ENCODE results near the gene NLE1. TPM values are rescaled to one million over a fixed set of nuclear protein-coding genes. Genes with fewer than 3 reads are reported as not detected.
"Not testable (repeated sequence)": the region's sequence is repeated elsewhere in the genome, so short reads cannot be mapped to it uniquely, and the experiment has no call there.

NLE1 gene
- total RNA-seq, 1 donor from 2014 or later, result 40.6 TPM

DNA sequence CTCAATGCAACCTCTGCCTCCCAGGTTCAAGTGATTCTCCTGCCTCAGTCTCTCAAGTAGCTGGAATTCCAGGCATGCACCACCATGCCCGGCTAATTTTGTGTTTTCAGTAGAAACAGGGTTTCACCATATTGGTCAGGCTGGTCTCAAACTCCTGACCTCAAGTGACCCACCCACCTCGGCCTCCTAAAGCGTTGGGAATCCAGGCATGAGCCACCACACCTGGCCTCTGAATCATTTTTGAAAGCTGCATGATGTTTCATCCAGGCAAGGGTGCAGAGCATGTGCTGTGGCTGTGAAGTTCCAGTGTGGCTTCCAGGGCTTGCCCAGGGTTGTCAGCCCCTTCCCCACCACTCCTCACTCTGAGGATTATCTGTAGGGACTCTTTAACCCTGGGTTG lies 30.2 kb upstream of the NLE1 start:
- H3K27me3 Mint-ChIP-seq (ENCODE audit: low read depth); DNase-seq (ENCODE audit: low spot score): not testable (repeated sequence)
- peaks cover 37% of the 10 kb centered on the region for H3K4me1 Mint-ChIP-seq (ENCODE audit: low read depth)

DNA sequence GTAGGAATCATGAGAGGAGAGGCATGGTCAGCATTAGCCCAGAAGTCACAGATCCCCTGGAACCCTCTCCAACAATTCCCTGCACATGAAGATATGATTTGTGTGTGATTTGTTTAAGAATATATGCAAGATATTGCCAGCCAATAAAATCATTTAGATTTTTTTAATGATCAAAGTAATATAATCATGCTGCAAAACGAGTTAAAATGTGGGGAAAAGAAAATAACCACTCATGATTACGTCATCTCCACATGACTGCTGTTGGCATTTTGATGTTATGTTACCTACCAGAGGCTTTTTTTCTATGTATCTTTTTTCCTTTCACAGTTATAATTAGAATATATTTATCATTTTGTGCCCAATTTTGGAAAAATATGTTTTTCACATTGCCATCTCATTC lies 29.7 kb upstream of the NLE1 start:
- DNase-seq (ENCODE audit: low spot score), result no peak
- intact Hi-C loops (cut with micrococcal nuclease), result loop anchor here (1.0 to 5.0 kb wide), 3 partner anchors 40 to 367 kb away; no protein-coding TSS in a partner anchor
- no peak overlapping the region for H3K27ac Mint-ChIP-seq
- H3K27me3 Mint-ChIP-seq (ENCODE audit: low read depth), result no peaks in the 10 kb centered on the region
- peaks cover 34% of the 10 kb centered on the region for H3K4me1 Mint-ChIP-seq (ENCODE audit: low read depth)
- no peaks in the 10 kb centered on the region for H3K36me3 Mint-ChIP-seq (ENCODE audit: low read depth)
- H3K4me3 Mint-ChIP-seq (ENCODE audit: low read depth), result no peak overlapping the region
- no peaks in the 10 kb centered on the region for H3K9me3 Mint-ChIP-seq

More for the DNA sequence above, 30.2 kb upstream of the NLE1 start:
- H3K36me3 Mint-ChIP-seq (ENCODE audit: low read depth); H3K4me3 Mint-ChIP-seq (ENCODE audit: low read depth); H3K27ac Mint-ChIP-seq; H3K9me3 Mint-ChIP-seq: not testable (repeated sequence)
- intact Hi-C loops (cut with micrococcal nuclease), result loop anchor here (5.0 kb wide), 2 partner anchors 40 to 140 kb away; no protein-coding TSS in a partner anchor

DNA sequence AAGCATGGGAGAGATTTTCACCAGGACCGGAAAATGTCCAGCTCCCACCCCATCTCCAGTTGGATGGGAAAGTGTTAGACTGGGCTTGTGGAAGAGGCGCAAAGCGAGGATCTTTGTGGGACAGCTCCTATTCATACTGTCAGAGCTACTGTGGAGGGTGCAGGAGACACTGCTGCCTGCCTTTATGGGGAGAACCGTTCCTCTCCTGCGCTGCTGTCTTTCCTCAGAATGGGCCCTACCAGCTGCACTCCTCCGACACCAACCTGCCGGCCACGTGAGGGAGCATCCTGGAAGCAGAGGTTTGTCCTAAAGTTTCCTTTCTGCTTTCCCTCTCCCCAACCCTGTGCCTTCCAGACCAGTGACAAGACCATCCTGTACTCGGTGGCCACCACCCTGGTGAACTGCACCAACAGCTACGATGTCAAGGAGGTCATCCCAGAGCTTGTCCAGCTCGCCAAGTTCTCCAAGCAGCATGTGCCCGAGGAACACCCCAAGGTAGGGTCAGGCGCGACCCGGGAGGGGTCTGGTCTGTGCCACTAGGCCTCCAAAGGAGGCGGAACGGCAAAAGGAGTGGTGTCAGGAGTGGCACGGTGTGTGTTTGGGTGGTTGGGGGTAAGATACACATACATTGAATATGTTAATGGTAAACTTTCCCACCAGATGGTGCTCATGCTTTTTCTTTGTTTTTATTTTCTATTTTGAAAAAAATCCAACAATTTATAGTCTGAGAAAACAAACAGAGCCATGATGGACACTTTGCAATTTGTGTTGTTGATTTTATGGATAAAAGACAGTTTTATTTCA lies 29.1 kb upstream of the NLE1 start:
- no peaks in the 10 kb centered on the region for H3K36me3 Mint-ChIP-seq (ENCODE audit: low read depth)
- no peak for DNase-seq (ENCODE audit: low spot score)
- H3K27ac Mint-ChIP-seq, result no peak overlapping the region
- no peaks in the 10 kb centered on the region for H3K9me3 Mint-ChIP-seq
- H3K4me1 Mint-ChIP-seq (ENCODE audit: low read depth), result peaks cover 28% of the 10 kb centered on the region
- no peaks in the 10 kb centered on the region for H3K27me3 Mint-ChIP-seq (ENCODE audit: low read depth)
- intact Hi-C loops (cut with micrococcal nuclease), result loop anchor here (1.0 to 5.0 kb wide), 3 partner anchors 41 to 368 kb away; no protein-coding TSS in a partner anchor
- no peak overlapping the region for H3K4me3 Mint-ChIP-seq (ENCODE audit: low read depth)

DNA sequence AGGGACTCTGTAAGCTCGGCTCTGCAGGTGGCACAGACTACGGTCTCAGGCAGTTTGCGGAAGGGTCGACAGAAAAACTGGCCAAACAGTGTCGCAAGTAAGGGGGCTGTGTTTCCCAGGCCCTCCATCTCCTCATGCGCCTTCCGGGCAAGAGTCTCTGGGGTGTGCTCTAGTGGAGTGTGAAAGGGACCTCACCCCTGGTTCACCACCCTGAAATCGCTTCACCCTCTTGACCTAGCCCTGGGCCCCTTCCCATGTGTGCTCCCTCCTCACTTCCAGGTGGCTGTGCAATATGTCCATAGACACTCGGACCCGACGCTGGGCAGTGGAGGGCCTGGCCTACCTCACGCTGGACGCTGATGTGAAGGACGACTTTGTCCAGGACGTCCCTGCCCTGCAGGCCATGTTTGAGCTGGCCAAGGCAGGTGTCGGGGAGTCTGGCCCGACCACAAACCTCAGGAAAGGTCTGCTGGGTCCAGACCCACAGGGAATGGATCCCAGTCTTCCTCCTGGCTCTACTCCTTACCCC lies 27.8 kb upstream of the NLE1 start:
- H3K9me3 Mint-ChIP-seq, result no peaks in the 10 kb centered on the region
- no peak for DNase-seq (ENCODE audit: low spot score)
- no peak overlapping the region for H3K27ac Mint-ChIP-seq
- H3K4me1 Mint-ChIP-seq (ENCODE audit: low read depth), result peaks cover 26% of the 10 kb centered on the region
- intact Hi-C loops (cut with micrococcal nuclease), result loop anchor here (5.0 to 10.0 kb wide), 3 partner anchors 42 to 575 kb away; no protein-coding TSS in a partner anchor
- H3K36me3 Mint-ChIP-seq (ENCODE audit: low read depth), result no peaks in the 10 kb centered on the region
- no peaks in the 10 kb centered on the region for H3K27me3 Mint-ChIP-seq (ENCODE audit: low read depth)
- H3K4me3 Mint-ChIP-seq (ENCODE audit: low read depth), result no peak overlapping the region

DNA sequence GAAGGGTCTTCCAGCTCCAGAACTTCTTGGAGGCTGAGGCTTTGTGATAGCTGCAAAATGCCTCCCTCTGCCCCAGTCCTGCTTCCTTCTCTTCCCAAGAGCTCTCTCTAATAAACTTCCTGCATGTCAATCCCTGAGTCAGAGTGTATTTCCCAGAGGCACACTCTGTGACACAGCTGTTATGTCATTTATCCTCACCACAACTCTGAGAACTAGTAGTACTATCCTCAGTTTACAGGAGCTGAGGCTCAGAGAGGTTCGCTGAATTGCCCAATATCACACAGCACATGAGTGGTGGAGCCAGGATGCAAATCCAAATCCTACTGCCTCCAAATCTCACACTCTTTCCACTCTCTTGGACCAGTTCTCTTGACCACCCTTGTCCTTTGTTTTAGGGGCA lies 25.6 kb upstream of the NLE1 start:
- intact Hi-C loops (cut with micrococcal nuclease), result loop anchor here (10.0 kb wide), 1 partner anchor 577 kb away; no protein-coding TSS in a partner anchor
- H3K36me3 Mint-ChIP-seq (ENCODE audit: low read depth), result no peaks in the 10 kb centered on the region
- no peaks in the 10 kb centered on the region for H3K27me3 Mint-ChIP-seq (ENCODE audit: low read depth)
- H3K4me3 Mint-ChIP-seq (ENCODE audit: low read depth), result no peak overlapping the region
- H3K4me1 Mint-ChIP-seq (ENCODE audit: low read depth), result peaks cover 17% of the 10 kb centered on the region
- no peaks in the 10 kb centered on the region for H3K9me3 Mint-ChIP-seq
- H3K27ac Mint-ChIP-seq, result no peak overlapping the region
- DNase-seq (ENCODE audit: low spot score), result no peak

DNA sequence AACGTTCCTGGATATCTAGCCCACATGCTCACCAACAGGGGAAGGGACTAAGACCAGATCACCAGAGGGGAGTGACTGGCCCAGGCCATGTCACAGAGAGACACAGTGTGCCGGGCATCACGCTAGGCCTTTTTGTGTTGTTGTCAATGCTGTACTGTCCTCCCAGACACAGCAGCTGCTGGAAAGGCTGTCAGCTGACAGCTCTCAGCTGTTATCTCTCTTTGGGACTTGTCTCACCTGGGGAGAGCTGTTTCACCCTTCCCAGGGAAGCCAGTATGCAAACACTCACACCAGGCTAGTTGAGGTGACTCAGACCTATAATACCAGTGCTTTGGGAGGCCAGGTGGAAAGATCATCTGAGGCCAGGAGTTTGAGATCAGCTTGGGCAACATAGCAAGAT lies 24.9 kb upstream of the NLE1 start:
- H3K9me3 Mint-ChIP-seq, result no peaks in the 10 kb centered on the region
- no peaks in the 10 kb centered on the region for H3K36me3 Mint-ChIP-seq (ENCODE audit: low read depth)
- no peak overlapping the region for H3K27ac Mint-ChIP-seq
- H3K4me1 Mint-ChIP-seq (ENCODE audit: low read depth), result peaks cover 15% of the 10 kb centered on the region
- H3K4me3 Mint-ChIP-seq (ENCODE audit: low read depth), result no peak overlapping the region
- intact Hi-C loops (cut with micrococcal nuclease), result loop anchor here (10.0 kb wide), 1 partner anchor 578 kb away; no protein-coding TSS in a partner anchor
- H3K27me3 Mint-ChIP-seq (ENCODE audit: low read depth), result no peaks in the 10 kb centered on the region
- DNase-seq (ENCODE audit: low spot score), result no peak

DNA sequence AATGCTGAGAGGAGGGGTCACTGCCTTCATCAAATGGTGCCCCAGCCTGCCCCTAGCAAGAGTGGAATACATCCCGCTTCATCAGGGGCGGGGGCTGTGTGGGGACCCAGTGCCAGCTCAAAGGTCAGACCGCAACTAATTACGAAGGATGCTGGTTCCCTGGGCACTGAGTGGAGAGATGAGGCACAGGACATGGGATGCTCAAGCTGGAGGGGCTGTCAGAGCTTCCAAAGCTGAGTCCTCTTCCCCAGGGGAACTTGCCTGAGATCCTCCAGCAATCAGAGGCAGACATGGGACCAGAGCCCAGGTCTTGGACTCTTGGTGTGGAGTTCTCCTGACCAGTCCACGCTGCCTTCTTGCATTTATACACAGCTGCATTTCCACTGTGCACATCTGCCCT lies 24.4 kb upstream of the NLE1 start:
- Mint-ChIP-seq H3K27ac (no peak overlapping the region), H3K4me3 (ENCODE audit: low read depth) (no peak overlapping the region), H3K36me3 (ENCODE audit: low read depth) (no peaks in the 10 kb centered on the region), H3K9me3 (no peaks in the 10 kb centered on the region), H3K27me3 (ENCODE audit: low read depth) (no peaks in the 10 kb centered on the region), H3K4me1 (ENCODE audit: low read depth) (peaks cover 16% of the 10 kb centered on the region)
- intact Hi-C loops (cut with micrococcal nuclease), result loop anchor here (10.0 kb wide), 1 partner anchor 578 kb away; no protein-coding TSS in a partner anchor
- no peak for DNase-seq (ENCODE audit: low spot score)

DNA sequence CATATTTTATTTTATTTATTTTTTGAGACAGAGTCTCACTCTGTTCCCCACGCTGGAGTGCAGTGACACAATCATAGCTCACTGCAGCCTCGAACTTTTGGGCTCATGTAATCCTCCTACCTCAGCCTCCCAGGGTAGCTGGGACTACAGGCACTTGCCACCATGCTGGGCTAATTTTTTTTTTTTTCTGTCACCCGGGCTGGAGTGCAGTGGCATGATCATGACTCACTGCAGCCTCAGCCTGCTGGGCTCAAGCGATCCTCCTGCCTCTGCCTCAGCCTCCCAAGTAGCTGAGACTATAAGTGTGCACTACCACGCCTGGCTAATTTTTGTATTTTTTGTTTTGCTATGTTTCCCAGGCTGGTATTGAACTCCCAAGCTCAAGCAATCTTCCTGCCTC lies 22.6 kb upstream of the NLE1 start:
- Mint-ChIP-seq H3K27ac (no peak overlapping the region), H3K4me1 (ENCODE audit: low read depth) (peaks cover 26% of the 10 kb centered on the region), H3K36me3 (ENCODE audit: low read depth) (no peaks in the 10 kb centered on the region), H3K9me3 (peaks cover 4% of the 10 kb centered on the region), H3K27me3 (ENCODE audit: low read depth) (no peaks in the 10 kb centered on the region), H3K4me3 (ENCODE audit: low read depth) (no peak overlapping the region)
- intact Hi-C loops (cut with micrococcal nuclease), result loop anchor here (10.0 kb wide), 1 partner anchor 580 kb away; no protein-coding TSS in a partner anchor
- no peak for DNase-seq (ENCODE audit: low spot score)

DNA sequence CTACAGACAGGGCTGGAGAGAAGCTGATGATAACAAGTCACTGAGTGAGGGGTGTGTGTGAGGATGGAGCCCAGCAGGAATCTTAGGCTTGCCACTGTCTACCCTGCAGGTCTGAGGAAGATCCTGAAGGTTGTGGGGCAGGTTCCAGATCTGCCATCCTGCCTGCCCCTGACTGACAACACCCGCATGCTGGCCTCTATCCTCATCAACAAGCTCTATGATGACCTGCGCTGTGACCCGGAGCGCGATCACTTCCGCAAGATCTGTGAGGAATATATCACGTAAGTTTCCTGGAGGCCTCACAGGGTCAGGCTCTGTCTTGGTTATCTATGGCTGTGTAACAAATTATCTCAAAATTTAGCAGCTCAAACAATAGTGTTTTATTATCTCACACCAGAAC lies 21.8 kb upstream of the NLE1 start:
- H3K36me3 Mint-ChIP-seq (ENCODE audit: low read depth), result no peaks in the 10 kb centered on the region
- intact Hi-C loops (cut with micrococcal nuclease), result loop anchor here (10.0 kb wide), 1 partner anchor 581 kb away; no protein-coding TSS in a partner anchor
- no peak for DNase-seq (ENCODE audit: low spot score)

DNA sequence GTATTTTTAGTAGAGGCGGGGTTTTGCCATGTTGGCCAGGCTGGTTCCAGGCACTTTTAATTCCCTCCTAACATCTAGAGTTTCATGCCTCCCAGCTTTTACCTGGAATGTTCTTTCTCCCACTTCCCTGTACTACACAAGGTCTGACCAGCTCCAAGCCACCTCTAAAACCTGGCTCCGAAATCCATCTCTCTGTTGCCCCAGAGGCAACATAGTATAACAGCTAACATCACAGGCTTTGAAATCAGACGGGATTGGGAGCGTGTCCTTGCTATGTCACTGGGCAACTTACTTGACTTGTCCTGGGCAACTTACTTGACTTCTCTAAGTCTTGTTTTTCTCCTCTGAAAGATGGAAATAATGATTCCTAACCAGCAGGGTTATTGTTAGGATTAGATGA lies 20.7 kb upstream of the NLE1 start:
- H3K27me3 Mint-ChIP-seq (ENCODE audit: low read depth), result no peaks in the 10 kb centered on the region
- no peak overlapping the region for H3K27ac Mint-ChIP-seq
- peaks cover 4% of the 10 kb centered on the region for H3K9me3 Mint-ChIP-seq
- no peak overlapping the region for H3K4me3 Mint-ChIP-seq (ENCODE audit: low read depth)
- H3K36me3 Mint-ChIP-seq (ENCODE audit: low read depth), result no peaks in the 10 kb centered on the region
- peaks cover 26% of the 10 kb centered on the region for H3K4me1 Mint-ChIP-seq (ENCODE audit: low read depth)
- no peak for DNase-seq (ENCODE audit: low spot score)
- intact Hi-C loops (cut with micrococcal nuclease), result loop anchor here (10.0 kb wide), 1 partner anchor 582 kb away; no protein-coding TSS in a partner anchor

More for the DNA sequence above, 21.8 kb upstream of the NLE1 start:
- H3K27me3 Mint-ChIP-seq (ENCODE audit: low read depth), result no peaks in the 10 kb centered on the region
- no peak overlapping the region for H3K27ac Mint-ChIP-seq
- no peak overlapping the region for H3K4me3 Mint-ChIP-seq (ENCODE audit: low read depth)
- peaks cover 26% of the 10 kb centered on the region for H3K4me1 Mint-ChIP-seq (ENCODE audit: low read depth)
- H3K9me3 Mint-ChIP-seq, result peaks cover 4% of the 10 kb centered on the region

DNA sequence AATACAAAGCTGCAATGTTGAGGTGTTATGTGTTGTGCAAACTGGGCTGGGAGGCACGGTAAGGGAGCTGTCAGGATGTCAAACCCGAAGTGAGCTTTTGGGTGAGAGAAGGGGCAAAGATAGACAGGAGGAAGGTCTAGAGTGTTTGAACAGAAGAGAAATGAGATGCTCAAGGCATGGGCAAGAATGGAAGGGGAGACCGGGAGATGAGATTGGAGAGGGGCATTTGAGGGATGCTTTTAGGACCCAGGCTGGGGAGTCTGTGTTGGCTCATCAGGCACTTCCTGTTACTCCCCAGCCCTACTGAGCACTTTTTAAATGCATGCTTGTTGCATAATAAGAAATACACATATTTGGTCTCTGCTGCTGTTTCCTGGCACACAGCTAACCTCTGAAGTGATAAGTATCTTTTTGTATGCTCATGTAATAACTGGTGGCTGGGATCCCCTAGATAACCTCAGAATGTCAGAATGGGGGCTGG lies 19.2 kb upstream of the NLE1 start:
- Mint-ChIP-seq H3K27ac (peak overlapping the region; percentile 13), H3K36me3 (ENCODE audit: low read depth) (no peaks in the 10 kb centered on the region), H3K9me3 (peaks cover 4% of the 10 kb centered on the region), H3K27me3 (ENCODE audit: low read depth) (no peaks in the 10 kb centered on the region), H3K4me1 (ENCODE audit: low read depth) (peaks cover 26% of the 10 kb centered on the region), H3K4me3 (ENCODE audit: low read depth) (peak overlapping the region; percentile 10)
- DNase-seq (ENCODE audit: low spot score), result peak; percentile 18
- intact Hi-C loops (cut with micrococcal nuclease), result loop anchor here (10.0 kb wide), 1 partner anchor 583 kb away; no protein-coding TSS in a partner anchor

DNA sequence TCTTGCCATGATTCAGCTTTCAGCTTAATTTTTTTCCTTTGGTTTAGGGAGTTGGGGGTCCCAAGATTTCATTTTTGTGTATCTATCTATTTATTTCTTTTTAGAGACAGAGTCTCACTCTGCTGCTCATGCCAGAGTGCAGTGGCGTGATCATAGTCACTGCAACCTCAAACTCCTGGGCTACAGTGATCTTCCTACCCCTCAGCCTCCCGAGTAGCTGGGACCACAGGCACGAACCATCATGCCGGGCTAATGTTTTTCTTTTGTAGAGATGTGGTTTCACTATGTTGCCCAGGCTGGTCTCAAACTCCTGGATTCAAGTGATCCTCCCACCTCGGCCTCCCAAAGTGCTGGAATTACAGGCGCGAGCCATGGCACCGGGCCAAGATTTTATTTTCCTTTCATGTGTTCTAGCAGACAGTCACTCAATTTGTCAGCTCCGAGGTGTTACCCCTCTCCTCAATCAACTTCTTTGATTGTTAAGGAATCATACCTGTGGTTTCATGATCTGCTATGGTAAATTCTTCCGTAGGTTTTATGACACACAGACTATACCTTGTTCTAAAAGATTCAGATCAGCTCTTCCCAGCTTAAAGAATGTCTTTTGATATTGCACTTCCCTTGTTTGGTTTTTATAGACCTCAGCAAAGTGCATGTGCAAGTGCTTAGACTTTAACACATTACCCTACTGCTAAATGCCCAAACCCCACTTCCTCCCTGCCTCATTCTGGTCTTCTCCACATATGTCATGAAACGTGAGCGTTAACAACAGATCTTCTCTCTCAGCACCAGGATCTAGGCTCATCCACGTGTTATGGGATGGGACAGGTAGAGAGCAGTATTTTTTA lies 18.5 kb upstream of the NLE1 start:
- H3K27ac Mint-ChIP-seq, result no peak overlapping the region

More for the DNA sequence above, 18.5 kb upstream of the NLE1 start:
- Mint-ChIP-seq H3K4me1 (ENCODE audit: low read depth) (peaks cover 30% of the 10 kb centered on the region), H3K27me3 (ENCODE audit: low read depth) (peaks cover 3% of the 10 kb centered on the region), H3K36me3 (ENCODE audit: low read depth) (no peaks in the 10 kb centered on the region), H3K9me3 (peaks cover 4% of the 10 kb centered on the region), H3K4me3 (ENCODE audit: low read depth) (no peak overlapping the region)
- intact Hi-C loops (cut with micrococcal nuclease), result loop anchor here (10.0 kb wide), 1 partner anchor 584 kb away; no protein-coding TSS in a partner anchor
- no peak for DNase-seq (ENCODE audit: low spot score)
